Nephron progenitor cell (in vitro differentiated cells): Measurements from ENCODE around the gene IFRD1.

ENCODE experiments used
- DNase-seq: peaks from one replicate; pipeline ENCODE4 v3.0.0; 2021
- H3K27ac Mint-ChIP-seq: 2 replicates; pipeline ENCODE4 v1.8.0; 2021; ENCODE audit warnings: mild to moderate bottlenecking, moderate library complexity, mixed read lengths
- H3K27me3 Mint-ChIP-seq: 2 replicates; pipeline ENCODE4 v1.8.0; 2021; ENCODE audit warnings: mild to moderate bottlenecking, low read depth, mixed read lengths; ENCODE audit not compliant: poor library complexity
- H3K36me3 Mint-ChIP-seq: 2 replicates; pipeline ENCODE4 v1.8.0; 2021; ENCODE audit warnings: low read depth, mixed read lengths
- H3K4me1 Mint-ChIP-seq: 2 replicates; pipeline ENCODE4 v1.8.0; 2021; ENCODE audit warnings: mixed read lengths
- H3K4me3 Mint-ChIP-seq: 2 replicates; pipeline ENCODE4 v1.8.0; 2021; ENCODE audit warnings: mild to moderate bottlenecking, moderate library complexity, mixed read lengths
- H3K9me3 Mint-ChIP-seq: 2 replicates; pipeline ENCODE4 v1.8.0; 2021; ENCODE audit warnings: mild to moderate bottlenecking, moderate library complexity, mixed read lengths
- CTCF ChIP-seq: fragments of 200-600 bp; sonication (generic); IDR thresholded peaks from 2 replicates; pipeline ENCODE4 v1.5.0; 2021; ENCODE audit warnings: antibody characterized with exemption

IFRD1 gene

GRCh38 chr7:112502700-112503099, 52.4 kb downstream of the IFRD1 start:
- H3K4me1 Mint-ChIP-seq, result no peaks in the 10 kb centered on the region
- no peak overlapping the region for H3K4me3 Mint-ChIP-seq
- no peaks in the 10 kb centered on the region for H3K9me3 Mint-ChIP-seq
- H3K36me3 Mint-ChIP-seq, result no peaks in the 10 kb centered on the region
- no peak overlapping the region for H3K27ac Mint-ChIP-seq
- DNase-seq, result no peak
- peaks cover 2% of the 10 kb centered on the region for H3K27me3 Mint-ChIP-seq
- no peak for TF ChIP-seq CTCF

DNA sequence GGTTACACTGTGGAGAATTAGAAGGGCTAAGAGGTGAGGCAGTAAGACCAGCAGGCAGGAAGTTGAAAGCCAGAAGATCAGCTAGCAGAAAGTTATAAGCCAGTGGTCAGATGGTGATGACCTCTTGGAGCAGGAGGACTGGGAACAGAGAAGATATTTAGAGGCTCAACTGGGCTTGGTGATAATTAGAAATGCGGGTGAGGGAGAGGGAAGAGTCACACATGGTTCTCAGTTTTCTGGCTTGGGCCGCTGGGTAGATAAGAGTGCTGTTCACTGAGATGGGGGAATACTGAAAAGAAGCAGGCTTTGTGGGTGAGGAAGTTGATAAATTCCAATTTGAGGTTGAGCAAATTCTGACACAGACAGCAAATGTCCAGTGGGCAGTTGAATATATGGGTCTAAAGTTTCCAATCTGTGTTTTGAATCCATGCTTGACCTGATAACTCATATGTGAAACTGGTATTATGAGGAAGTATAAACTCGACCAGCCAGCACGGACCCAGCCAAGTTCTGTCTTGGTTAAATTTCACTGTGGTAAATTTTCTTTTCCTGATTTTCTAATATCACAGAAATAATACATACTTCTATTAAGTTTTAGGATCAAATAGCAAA, 53.2 kb downstream of the IFRD1 start:
- DNase-seq, result no peak
- Mint-ChIP-seq H3K27ac (no peak overlapping the region), H3K36me3 (no peaks in the 10 kb centered on the region), H3K9me3 (no peaks in the 10 kb centered on the region), H3K4me3 (no peak overlapping the region), H3K4me1 (no peaks in the 10 kb centered on the region), H3K27me3 (peaks cover 2% of the 10 kb centered on the region)
- TF ChIP-seq CTCF, result no peak

DNA sequence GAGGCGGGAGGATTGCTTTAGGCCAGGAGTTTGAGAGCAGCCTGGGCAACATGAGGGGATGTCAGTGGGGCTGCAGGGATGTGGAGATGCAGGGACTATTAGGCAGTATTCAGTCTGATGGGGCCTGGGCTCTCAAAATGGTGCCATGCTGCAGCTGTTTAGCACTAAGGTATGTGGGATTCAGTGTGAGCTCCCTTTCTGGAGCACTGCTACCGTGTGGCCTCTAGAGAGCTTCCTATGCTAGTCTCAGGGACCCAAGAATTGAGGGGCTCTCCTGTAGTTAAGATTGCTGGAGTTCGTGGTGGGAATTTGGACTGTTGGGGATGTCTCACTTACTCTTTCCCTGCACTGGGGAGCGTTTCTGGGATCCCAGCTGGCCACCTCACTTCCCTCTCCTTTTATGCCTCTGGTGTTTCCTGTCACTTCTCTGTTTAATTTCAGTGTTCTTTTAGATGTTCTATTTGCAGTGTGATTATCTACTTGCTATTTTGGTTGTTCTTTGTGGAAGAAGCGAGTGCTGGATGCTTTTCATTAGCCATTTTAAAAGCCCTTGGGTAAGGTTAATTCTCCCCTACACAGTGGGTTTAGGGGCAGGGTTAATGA, 53.9 kb downstream of the IFRD1 start:
- Mint-ChIP-seq H3K4me3 (no peak overlapping the region), H3K27ac (no peak overlapping the region), H3K27me3 (peaks cover 2% of the 10 kb centered on the region), H3K4me1 (no peaks in the 10 kb centered on the region), H3K36me3 (no peaks in the 10 kb centered on the region), H3K9me3 (no peaks in the 10 kb centered on the region)
- no peak for TF ChIP-seq CTCF
- DNase-seq, result no peak

GRCh38 chr7:112505495-112505894, 55.2 kb downstream of the IFRD1 start:
- Mint-ChIP-seq H3K9me3 (no peaks in the 10 kb centered on the region), H3K27me3 (no peaks in the 10 kb centered on the region), H3K27ac (no peak overlapping the region), H3K4me3 (no peak overlapping the region), H3K36me3 (no peaks in the 10 kb centered on the region), H3K4me1 (no peaks in the 10 kb centered on the region)
- TF ChIP-seq CTCF, result no peak
- DNase-seq, result no peak

DNA sequence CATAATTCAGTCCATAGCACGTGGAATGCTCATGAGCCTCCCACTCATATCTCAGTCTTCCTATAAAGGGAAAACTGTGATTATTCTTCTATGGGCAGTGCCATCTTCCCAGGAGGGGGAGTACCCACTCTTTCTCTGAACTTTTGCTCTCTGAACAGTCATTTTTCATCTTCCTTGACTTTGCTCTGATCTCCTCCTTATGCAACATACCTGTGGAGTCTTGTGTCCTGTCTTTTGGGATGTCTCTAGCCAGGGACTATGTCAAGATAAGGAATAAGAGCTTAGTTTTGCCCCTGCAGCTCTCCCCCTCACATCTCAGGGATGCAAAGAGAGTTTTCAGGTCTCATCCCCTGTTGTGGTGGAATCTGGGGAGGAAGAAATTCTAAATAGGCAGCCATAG, 58.1 kb downstream of the IFRD1 start:
- H3K27me3 Mint-ChIP-seq, result peaks cover 7% of the 10 kb centered on the region
- DNase-seq, result no peak
- no peaks in the 10 kb centered on the region for H3K4me1 Mint-ChIP-seq
- no peak for TF ChIP-seq CTCF
- no peaks in the 10 kb centered on the region for H3K36me3 Mint-ChIP-seq
- H3K27ac Mint-ChIP-seq, result no peak overlapping the region
- no peaks in the 10 kb centered on the region for H3K9me3 Mint-ChIP-seq
- no peak overlapping the region for H3K4me3 Mint-ChIP-seq

DNA sequence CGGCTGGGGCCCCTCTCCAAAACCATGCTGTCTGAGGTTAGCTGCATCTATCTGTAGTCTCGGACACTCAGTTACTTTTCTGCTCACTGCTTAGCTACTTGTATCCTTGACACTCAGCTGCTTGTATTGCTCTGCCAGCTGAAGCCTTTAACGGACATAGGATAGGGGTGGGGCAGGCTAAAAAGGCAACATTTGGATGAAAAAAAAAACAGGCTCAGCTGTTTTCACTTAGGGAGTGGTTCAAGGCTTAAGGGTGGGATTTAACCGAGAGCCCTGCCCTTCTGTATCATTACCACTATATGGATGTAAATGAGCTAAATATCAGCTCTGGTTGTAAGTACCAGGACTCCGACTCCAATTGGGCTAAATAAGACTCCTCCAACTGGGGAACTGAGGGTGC, 59.1 kb downstream of the IFRD1 start:
- no peak for DNase-seq
- H3K27ac Mint-ChIP-seq, result no peak overlapping the region
- H3K4me1 Mint-ChIP-seq, result no peaks in the 10 kb centered on the region
- TF ChIP-seq CTCF, result no peak
- H3K36me3 Mint-ChIP-seq, result no peaks in the 10 kb centered on the region
- no peak overlapping the region for H3K4me3 Mint-ChIP-seq
- H3K9me3 Mint-ChIP-seq, result no peaks in the 10 kb centered on the region
- peaks cover 17% of the 10 kb centered on the region for H3K27me3 Mint-ChIP-seq
